ENCODE measurements around the gene RBBP7.

RBBP7 gene

DNA sequence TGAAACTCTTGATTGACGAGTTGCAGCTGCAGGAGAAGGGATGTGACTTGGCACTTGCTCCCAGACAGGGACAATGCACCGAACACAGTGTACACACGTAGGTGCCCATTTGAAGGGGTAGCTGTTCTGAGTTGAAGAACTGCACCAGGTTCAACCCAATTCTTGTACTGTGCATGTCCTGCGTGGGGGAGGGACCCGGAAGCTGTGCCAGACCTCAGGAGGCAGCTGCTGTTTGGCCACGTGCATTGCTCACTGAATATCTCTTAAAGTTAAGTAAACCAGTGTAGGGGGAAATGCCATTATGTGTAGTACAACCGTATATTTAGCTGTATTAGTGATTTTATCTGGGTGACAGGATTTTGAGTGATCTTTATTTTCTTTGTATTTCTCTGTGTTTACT lies 12.0 kb upstream of the RBBP7 start:
- peaks cover 17% of the 10 kb centered on the region for H3K4me1 ChIP-seq (ENCODE audit: low read length)
- H3K27me3 ChIP-seq (ENCODE audit: low read depth, low read length): no peaks in the 10 kb centered on the region
- no peak for TF ChIP-seq EZH2phosphoT487 (IDR thresholded peaks at IDR 0.05; ENCODE audit: low read depth)
- no peak for TF ChIP-seq CTCF (IDR thresholded peaks at IDR 0.05; ENCODE audit: low read depth, low read length)
- no peaks in the 10 kb centered on the region for H3K9me3 ChIP-seq (ENCODE audit: insufficient read depth, low read length)
- peak overlapping the region; percentile 94 for H3K4me2 ChIP-seq (ENCODE audit: low read length)
- no peaks in the 10 kb centered on the region for H4K20me1 ChIP-seq (ENCODE audit: insufficient read depth, low read length)
- peak overlapping the region; percentile 83 for H3K9ac ChIP-seq (ENCODE audit: low read length)
- H3K27ac ChIP-seq (ENCODE audit: low read length): peak overlapping the region; percentile 85
- no peaks in the 10 kb centered on the region for H3K36me3 ChIP-seq (replicated peaks; ENCODE audit: low read depth, low read length)
- H2AFZ ChIP-seq (ENCODE audit: low read depth, low read length): peak overlapping the region; percentile 99
- H3K4me3 ChIP-seq (ENCODE audit: low read length): peak overlapping the region; percentile 84
- no peaks in the 10 kb centered on the region for H3K79me2 ChIP-seq (ENCODE audit: low read length)

DNA sequence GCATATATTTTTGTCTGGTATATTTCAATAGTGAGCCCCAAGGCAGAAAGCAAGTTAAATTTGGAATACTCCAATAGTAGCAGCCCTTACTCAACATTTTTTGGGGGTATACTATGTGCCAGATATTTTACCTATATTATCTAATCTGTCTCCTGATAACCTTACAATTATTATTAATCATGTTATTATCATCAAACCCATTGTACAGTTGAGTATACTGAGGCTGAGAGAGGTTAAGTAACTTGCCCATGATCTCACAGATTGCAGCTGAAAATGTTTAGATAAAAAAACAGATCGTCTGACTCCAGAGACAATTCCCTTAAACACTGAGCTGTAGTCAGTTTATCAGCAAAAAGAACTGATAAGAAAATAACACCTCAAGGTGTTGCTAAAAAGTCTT lies 6.5 kb upstream of the RBBP7 start:
- Histone ChIP-seq H3K27me3 (ENCODE audit: low read depth, low read length) (no peaks in the 10 kb centered on the region), H2AFZ (ENCODE audit: low read depth, low read length) (no peak overlapping the region), H3K9ac (ENCODE audit: low read length) (no peak overlapping the region), H3K4me2 (ENCODE audit: low read length) (no peak overlapping the region), H3K27ac (ENCODE audit: low read length) (no peak overlapping the region), H3K9me3 (ENCODE audit: insufficient read depth, low read length) (no peaks in the 10 kb centered on the region), H3K79me2 (ENCODE audit: low read length) (no peaks in the 10 kb centered on the region), H4K20me1 (ENCODE audit: insufficient read depth, low read length) (no peaks in the 10 kb centered on the region), H3K4me1 (ENCODE audit: low read length) (peaks cover 5% of the 10 kb centered on the region), H3K36me3 (replicated peaks; ENCODE audit: low read depth, low read length) (no peaks in the 10 kb centered on the region), H3K4me3 (ENCODE audit: low read length) (no peak overlapping the region)
- no peak for TF ChIP-seq CTCF (IDR thresholded peaks at IDR 0.05; ENCODE audit: low read depth, low read length)
- no peak for TF ChIP-seq EZH2phosphoT487 (IDR thresholded peaks at IDR 0.05; ENCODE audit: low read depth)

GRCh38 chrX:16874458-16875095 lies 4.4 kb upstream of the RBBP7 start:
- TF ChIP-seq EZH2phosphoT487 (IDR thresholded peaks at IDR 0.05; ENCODE audit: low read depth): no peak
- Histone ChIP-seq H3K9me3 (ENCODE audit: insufficient read depth, low read length) (no peaks in the 10 kb centered on the region), H2AFZ (ENCODE audit: low read depth, low read length) (no peak overlapping the region), H3K4me3 (ENCODE audit: low read length) (no peak overlapping the region), H3K4me2 (ENCODE audit: low read length) (no peak overlapping the region), H3K27ac (ENCODE audit: low read length) (no peak overlapping the region), H3K27me3 (ENCODE audit: low read depth, low read length) (no peaks in the 10 kb centered on the region), H3K79me2 (ENCODE audit: low read length) (peaks cover 5% of the 10 kb centered on the region), H4K20me1 (ENCODE audit: insufficient read depth, low read length) (no peaks in the 10 kb centered on the region), H3K4me1 (ENCODE audit: low read length) (peaks cover 8% of the 10 kb centered on the region), H3K9ac (ENCODE audit: low read length) (no peak overlapping the region), H3K36me3 (replicated peaks; ENCODE audit: low read depth, low read length) (no peaks in the 10 kb centered on the region)

GRCh38 chrX:16873106-16873505 lies 2.9 kb upstream of the RBBP7 start:
- H3K79me2 ChIP-seq (ENCODE audit: low read length): peaks cover 20% of the 10 kb centered on the region
- no peak overlapping the region for H3K27ac ChIP-seq (ENCODE audit: low read length)
- no peaks in the 10 kb centered on the region for H3K27me3 ChIP-seq (ENCODE audit: low read depth, low read length)
- TF ChIP-seq CTCF (IDR thresholded peaks at IDR 0.05; ENCODE audit: low read depth, low read length) (no peak), EZH2phosphoT487 (IDR thresholded peaks at IDR 0.05; ENCODE audit: low read depth) (no peak)
- peaks cover 9% of the 10 kb centered on the region for H3K36me3 ChIP-seq (replicated peaks; ENCODE audit: low read depth, low read length)
- no peaks in the 10 kb centered on the region for H3K9me3 ChIP-seq (ENCODE audit: insufficient read depth, low read length)
- H3K4me1 ChIP-seq (ENCODE audit: low read length): peaks cover 16% of the 10 kb centered on the region
- H3K4me3 ChIP-seq (ENCODE audit: low read length): no peak overlapping the region
- no peak overlapping the region for H3K4me2 ChIP-seq (ENCODE audit: low read length)
- H4K20me1 ChIP-seq (ENCODE audit: insufficient read depth, low read length): peaks cover 13% of the 10 kb centered on the region
- no peak overlapping the region for H2AFZ ChIP-seq (ENCODE audit: low read depth, low read length)
- H3K9ac ChIP-seq (ENCODE audit: low read length): no peak overlapping the region
